Suppressor macrophage treated with lipopolysaccharide for 1 hour (primary cell): ENCODE results near the gene GLRX2.
A peak's percentile ranks its signal among the peaks of the same experiment; 100 is the strongest.

Experiments
- DNase-seq, 3 donors: peaks; one replicate each; pipeline ENCODE4 v3.0.0-alpha.2; 2020 to 2022

The GLRX2 gene

GRCh38 chr1:193111641-193112090 lies 6.5 kb upstream of the GLRX2 start:
- peak; percentile 59 to 66 (median 63) for DNase-seq

GRCh38 chr1:193110864-193111263 lies 5.7 kb upstream of the GLRX2 start:
- DNase-seq = no peak

- DNase-seq = no peak
Measured at GRCh38 chr1:193110246-193110645, 5.0 kb upstream of the GLRX2 start.

- no peak for DNase-seq
Measured at GRCh38 chr1:193109619-193110018, 4.4 kb upstream of the GLRX2 start.

- DNase-seq = no peak
Measured at GRCh38 chr1:193108471-193108870, 3.3 kb upstream of the GLRX2 start.

GRCh38 chr1:193105821-193106177 lies 585 bp upstream of the GLRX2 start:
- DNase-seq = no peak

- DNase-seq = peak; percentile 83 to 90 (median 87)
Measured at GRCh38 chr1:193104502-193104906, 710 bp downstream of the GLRX2 start.

- DNase-seq = no peak
Measured at GRCh38 chr1:193103759-193104501, 1.3 kb downstream of the GLRX2 start.

- no peak for DNase-seq
Measured at GRCh38 chr1:193102662-193103061, 2.6 kb downstream of the GLRX2 start.

- no peak for DNase-seq
Measured at GRCh38 chr1:193094112-193094511, 11.1 kb downstream of the GLRX2 start.

GRCh38 chr1:193090865-193091264 lies 14.3 kb downstream of the GLRX2 start:
- DNase-seq = no peak

- no peak for DNase-seq
Measured at GRCh38 chr1:193087893-193088292, 17.3 kb downstream of the GLRX2 start.

GRCh38 chr1:193086342-193086741 lies 18.9 kb downstream of the GLRX2 start:
- DNase-seq = no peak

- no peak for DNase-seq
Measured at GRCh38 chr1:193085263-193085662, 20.0 kb downstream of the GLRX2 start.

- DNase-seq = no peak
Measured at GRCh38 chr1:193083365-193084088, 21.7 kb downstream of the GLRX2 start.

GRCh38 chr1:193079187-193079586 lies 26.0 kb downstream of the GLRX2 start:
- DNase-seq = no peak

- DNase-seq = no peak
Measured at GRCh38 chr1:193077991-193078390, 27.2 kb downstream of the GLRX2 start.

GRCh38 chr1:193070942-193071341 lies 34.3 kb downstream of the GLRX2 start:
- no peak for DNase-seq

GRCh38 chr1:193070386-193070753 lies 34.8 kb downstream of the GLRX2 start:
- no peak for DNase-seq

- DNase-seq = no peak
Measured at GRCh38 chr1:193069748-193070385, 35.3 kb downstream of the GLRX2 start.

- no peak for DNase-seq
Measured at GRCh38 chr1:193068013-193068412, 37.2 kb downstream of the GLRX2 start.

- no peak for DNase-seq
Measured at GRCh38 chr1:193066606-193067005, 38.6 kb downstream of the GLRX2 start.

GRCh38 chr1:193065954-193066353 lies 39.3 kb downstream of the GLRX2 start:
- DNase-seq = no peak
